IPS-18c (cell line): Measurements from ENCODE around the gene HK1.
A peak's percentile ranks its signal among the peaks of the same experiment; 100 is the strongest.
"Not testable (repeated sequence)": the region's sequence is repeated elsewhere in the genome, so short reads cannot be mapped to it uniquely, and the experiment has no call there.

Experiments used
- H3K4me3 ChIP-seq: 2 replicates; pipeline ENCODE4 v1.7.0; 2013; ENCODE audit warnings: low read depth, mild to moderate bottlenecking, low read length, moderate library complexity; ENCODE audit not compliant: insufficient read depth
- H3K9me3 ChIP-seq: one replicate; pipeline ENCODE4 v1.6.1; 2013; ENCODE audit warnings: mild to moderate bottlenecking, low read length, moderate library complexity; ENCODE audit not compliant: control insufficient read depth, insufficient read depth

HK1 gene

DNA sequence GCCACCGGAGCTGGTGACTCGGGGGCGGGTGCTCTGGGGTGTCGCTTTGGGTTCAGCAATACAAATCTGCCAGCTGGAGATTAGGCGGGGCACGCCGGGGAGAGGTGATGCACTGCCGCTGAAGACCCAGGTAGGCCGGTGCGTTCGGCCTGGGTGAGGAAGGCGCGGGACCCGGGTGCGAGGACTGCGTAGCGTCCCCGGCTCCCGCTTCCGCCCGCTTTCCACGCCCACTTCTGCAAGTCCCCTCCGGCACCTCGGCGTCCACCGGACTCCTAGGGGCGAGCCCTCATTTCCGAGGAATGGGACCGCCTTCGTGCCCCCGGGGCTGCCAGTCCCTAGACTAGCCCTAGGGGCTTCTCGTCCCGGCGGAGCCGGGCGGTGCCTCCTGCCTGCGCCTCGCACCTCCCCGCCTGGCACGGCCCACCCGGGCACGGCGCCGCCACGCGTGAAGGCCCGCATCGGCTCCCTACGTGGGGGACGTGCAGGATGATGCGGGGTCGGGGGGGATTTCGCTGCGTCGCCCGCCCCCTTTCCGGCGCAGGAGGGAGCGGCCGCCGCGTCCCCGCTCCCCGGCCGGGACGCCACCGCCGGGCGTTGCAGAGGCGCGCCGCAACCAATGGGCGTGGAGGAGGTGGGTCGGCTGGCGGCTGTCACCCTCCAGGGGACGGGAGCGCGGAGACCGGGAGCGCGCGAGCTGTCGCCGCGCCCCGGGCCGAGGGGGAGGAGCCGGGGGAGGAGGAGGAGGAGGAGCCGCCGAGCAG lies 40.0 kb downstream of the HK1 start:
- Histone ChIP-seq H3K9me3 (peaks cover 4% of the 10 kb centered on the region), H3K4me3 (peak overlapping the region; percentile 94)

DNA sequence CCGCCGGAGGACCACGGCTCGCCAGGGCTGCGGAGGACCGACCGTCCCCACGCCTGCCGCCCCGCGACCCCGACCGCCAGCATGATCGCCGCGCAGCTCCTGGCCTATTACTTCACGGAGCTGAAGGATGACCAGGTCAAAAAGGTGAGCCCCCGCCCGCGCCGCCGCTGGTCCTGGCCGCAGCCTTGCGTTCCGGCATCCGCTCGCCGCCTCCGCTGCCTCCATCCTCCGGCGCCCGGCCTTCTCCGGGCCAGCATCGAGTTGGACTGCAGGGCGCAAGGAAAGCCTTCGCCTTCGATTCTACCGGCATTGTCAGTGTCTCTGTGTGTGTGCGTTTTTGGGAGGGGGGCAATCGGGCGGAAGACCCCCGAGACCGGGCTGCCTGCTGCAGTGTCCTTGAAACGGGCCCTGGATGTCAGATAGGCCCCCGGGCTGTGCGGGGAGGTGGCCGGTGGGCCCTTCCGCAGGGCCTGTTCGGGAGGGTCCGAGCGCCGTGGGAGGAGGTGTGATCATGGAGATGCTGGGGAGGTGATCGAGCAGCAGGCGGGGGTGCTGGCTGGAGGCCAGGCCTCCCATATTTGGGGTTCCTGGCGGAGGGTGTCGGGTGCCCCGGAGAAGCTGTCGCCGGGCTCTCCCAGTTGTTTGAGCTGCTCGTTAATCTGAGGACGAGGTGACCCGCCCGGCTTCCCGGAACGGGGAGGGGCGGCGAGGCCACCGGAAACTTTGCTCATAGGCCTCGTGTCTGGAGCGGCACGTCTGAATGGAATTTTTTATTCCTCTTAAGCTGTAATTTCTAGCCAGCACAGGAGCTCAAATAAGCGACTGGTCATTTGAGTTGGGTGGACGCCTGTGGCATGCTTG lies 40.8 kb downstream of the HK1 start:
- H3K9me3 ChIP-seq, result peaks cover 4% of the 10 kb centered on the region

DNA sequence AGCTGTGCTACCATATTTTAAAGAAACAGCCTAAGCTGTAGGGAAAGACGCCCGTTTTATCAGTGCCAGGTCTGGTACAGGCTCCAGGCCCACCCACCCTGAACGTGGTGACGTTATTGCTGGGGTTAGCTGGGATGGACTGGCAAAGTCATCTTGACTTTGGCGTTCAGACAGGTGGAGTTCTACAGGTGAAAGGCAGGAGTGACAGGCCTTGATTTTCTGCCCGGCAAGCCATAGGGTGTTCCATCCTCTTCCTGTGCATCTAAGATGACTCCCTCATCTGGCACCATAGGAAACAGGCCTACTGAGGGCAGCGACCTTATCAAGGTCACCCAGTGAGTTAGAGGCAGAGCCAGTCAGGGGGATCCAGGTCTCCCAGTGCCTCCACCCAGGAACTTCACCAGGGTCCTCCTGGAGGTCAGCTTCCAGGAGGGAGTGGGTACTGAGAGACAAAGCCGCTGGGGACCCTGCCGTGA lies 41.6 kb downstream of the HK1 start:
- Histone ChIP-seq H3K9me3 (peaks cover 2% of the 10 kb centered on the region), H3K4me3 (peak overlapping the region; percentile 94)

More for the DNA sequence above, 40.8 kb downstream of the HK1 start:
- peak overlapping the region; percentile 94 for H3K4me3 ChIP-seq

DNA sequence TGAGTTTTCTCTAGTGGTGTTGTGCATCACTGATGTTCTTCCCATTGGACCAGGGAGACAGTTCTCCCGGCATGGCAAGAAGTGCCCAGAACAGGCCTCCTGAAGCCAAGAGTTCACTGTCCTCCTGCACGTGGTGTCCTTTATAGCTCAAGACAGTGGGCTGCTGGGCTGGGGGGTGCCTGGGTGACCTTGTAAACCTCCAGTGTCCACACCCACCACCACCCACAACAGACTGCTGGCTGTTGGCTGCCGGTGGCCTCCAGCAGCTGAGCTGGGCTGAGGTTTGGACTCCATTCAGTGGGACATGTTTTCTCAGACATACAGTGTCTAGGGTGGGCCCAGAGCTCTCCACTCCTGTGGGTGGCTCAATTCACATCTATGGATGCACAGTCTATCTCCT lies 42.2 kb downstream of the HK1 start:
- Histone ChIP-seq H3K9me3 (peaks cover 2% of the 10 kb centered on the region), H3K4me3 (peak overlapping the region; percentile 94; the same call in 1 of the 2 replicates)

DNA sequence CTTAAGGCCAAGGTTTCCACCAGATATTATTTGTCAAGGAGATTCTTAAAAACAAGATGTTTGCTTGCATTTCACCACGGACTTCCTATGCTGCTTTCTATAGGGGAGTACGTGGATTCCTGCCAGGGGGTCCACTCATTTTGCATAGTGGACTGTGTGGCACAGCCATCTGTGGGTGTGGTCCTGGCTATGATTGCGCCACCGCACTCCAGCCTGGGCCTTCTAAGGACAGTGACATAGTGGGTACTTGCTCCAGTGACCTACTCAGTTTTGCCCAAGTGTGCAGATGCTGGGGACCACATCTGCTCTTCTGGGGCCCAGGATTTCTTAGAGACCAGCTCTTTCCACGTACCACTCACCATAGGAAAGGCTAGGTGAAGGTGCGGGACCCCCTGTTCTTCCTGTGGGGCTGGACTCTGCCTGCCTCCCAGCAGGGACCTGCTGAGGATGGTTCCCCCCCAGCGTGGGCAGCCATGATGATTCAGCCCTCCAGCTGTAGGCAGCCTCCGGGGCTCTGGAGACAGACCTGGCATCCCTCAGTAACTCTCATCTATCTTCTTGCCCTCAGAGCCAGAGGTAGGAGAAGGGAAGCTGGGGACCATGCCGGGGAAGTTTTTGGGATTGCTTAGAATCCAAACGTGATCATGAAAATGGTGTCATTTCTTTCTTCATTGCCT lies 42.9 kb downstream of the HK1 start:
- H3K4me3 ChIP-seq, result 0 out of 2 replicates have a peak overlapping the region, but pooled peaks have one; percentile 9
- H3K9me3 ChIP-seq, result peaks cover 2% of the 10 kb centered on the region

DNA sequence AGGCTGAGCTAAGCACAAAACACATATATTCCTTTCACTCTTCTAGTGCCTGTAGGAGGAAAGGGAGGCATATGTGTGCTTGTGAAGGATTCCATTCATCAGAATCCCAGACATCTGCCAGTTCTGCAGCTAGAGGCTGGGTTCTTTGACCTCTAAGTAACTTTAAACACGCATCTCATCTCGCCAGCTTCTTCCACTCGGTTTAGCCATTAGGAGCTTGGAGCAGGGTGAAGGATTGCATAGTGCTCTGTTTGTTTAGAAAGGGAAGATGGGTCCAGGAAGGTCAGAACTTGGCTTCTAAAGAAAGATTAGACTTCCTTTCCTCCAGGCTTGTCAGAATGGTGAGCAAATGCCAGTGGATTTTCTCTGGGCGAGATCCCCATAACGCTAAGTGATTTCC lies 43.6 kb downstream of the HK1 start:
- no peak overlapping the region for H3K4me3 ChIP-seq
- peaks cover 2% of the 10 kb centered on the region for H3K9me3 ChIP-seq

DNA sequence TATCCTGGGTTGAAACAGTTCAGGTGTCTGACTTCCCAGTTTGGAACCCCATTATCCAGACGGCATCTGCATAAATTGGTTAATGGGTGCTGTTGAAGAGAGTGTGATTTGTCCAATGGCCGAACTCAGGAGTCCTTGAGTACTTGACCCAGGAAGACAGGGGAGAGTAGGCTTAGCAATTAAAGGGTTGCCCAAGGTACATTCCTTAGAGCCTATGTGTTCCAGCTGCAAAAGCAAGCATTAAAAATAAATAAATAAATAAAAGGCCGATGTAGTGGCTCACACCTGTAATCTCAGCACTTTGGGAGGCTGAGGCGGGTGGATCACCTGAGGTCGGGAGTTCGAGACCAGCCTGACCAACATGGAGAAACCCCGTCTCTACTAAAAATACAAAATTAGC lies 44.0 kb downstream of the HK1 start:
- H3K4me3 ChIP-seq, H3K9me3 ChIP-seq: not testable (repeated sequence)

DNA sequence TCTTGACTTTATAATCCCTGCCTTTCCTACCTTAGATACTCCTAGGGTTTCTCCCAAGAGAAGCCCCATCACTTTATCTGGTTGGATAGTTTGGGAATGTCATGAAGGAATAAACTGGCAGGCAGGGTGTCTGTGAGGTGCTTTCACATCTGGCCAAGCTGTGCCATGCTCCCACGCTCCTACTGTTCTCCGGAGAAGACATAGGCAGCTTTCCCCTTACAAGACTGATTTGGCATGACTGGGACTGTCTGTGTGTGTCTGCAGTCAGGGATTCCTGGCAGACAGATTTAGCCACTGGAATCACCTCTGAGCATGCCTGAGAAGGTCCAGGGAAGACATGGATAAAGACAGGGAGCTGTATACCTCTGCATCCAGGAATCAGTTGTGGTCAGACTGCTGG lies 45.3 kb downstream of the HK1 start:
- H3K9me3 ChIP-seq, result peaks cover 2% of the 10 kb centered on the region
- no peak overlapping the region for H3K4me3 ChIP-seq

DNA sequence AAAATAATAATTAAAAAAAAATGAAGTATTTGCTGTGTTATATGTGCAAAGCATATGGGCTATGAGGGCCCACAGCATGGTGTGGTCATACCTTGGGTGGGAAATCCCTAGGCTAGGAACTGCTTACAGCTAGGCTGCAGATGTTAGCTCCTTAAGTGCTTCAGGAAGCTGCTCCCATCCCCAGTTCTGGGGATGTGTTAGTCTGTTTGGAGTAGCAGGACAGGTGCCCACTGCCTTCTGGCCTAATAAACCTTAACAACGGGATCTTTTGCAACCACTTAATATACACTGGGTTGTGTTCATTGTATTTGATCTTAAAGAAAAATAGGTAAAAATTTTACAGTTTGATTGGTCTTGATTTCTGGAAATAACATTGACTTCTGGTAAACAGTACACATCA lies 46.3 kb downstream of the HK1 start:
- no peaks in the 10 kb centered on the region for H3K9me3 ChIP-seq

DNA sequence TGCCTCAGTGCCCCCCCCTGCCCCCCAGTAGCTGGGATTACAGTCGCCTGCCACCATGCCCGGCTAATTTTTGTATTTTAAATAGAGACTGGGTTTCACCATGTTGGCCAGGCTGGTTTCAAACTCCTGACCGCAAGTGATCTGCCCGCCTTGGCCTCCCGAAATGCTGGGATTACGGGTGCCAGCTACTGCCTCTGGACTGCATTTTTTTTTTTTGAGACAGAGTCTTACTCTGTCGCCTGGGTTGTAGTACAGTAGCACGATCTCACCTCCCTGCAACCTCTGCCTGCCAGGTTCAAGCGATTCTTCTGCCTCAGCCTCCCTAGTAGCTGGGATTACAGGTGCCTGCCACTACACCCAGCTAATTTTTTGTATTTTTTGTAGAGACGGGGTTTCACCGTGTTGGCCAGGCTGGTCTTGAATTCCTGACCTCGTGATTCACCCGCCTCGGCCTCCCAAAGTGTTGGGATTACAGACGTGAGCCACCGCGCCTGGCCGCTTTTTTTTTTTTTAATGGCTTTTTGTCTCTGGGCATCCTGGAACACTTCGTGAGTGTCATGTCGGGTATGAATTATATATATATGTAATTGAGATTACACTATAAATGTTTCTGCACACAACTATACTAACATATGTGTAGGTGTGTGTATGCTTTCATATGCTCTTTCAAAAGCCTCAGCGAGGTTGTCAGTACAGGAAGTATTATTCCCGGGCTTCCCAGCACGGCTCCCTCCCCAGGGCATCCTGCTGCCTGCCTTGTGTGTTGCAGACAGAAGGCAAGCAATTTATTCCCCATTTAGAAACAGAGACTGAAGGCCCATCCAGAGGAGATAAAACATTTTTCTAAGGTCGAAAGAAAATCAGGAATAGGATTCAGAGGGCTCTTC lies 47.6 kb downstream of the HK1 start:
- not testable (repeated sequence) for H3K9me3 ChIP-seq, H3K4me3 ChIP-seq

More for the DNA sequence above, 46.3 kb downstream of the HK1 start:
- H3K4me3 ChIP-seq, result no peak overlapping the region

DNA sequence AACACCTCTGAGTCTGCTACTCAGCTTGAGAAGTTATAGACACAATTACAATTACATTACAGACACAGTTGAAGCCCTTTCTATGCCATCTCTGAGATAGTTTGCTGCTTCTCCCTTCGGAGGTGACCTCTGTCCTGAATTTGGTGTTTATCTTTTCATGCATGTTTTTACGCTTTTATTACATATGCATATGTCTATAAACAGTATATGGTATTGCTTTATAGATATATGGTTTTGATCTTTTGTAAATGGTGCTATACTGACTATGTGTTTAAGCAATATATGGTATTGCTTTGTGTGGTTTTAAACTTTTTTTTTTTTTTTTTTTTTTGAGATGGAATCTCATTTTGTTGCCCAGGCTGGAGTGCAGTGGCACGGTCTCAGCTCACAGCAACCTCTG lies 48.4 kb downstream of the HK1 start:
- H3K4me3 ChIP-seq, result no peak overlapping the region
- H3K9me3 ChIP-seq, result no peaks in the 10 kb centered on the region

DNA sequence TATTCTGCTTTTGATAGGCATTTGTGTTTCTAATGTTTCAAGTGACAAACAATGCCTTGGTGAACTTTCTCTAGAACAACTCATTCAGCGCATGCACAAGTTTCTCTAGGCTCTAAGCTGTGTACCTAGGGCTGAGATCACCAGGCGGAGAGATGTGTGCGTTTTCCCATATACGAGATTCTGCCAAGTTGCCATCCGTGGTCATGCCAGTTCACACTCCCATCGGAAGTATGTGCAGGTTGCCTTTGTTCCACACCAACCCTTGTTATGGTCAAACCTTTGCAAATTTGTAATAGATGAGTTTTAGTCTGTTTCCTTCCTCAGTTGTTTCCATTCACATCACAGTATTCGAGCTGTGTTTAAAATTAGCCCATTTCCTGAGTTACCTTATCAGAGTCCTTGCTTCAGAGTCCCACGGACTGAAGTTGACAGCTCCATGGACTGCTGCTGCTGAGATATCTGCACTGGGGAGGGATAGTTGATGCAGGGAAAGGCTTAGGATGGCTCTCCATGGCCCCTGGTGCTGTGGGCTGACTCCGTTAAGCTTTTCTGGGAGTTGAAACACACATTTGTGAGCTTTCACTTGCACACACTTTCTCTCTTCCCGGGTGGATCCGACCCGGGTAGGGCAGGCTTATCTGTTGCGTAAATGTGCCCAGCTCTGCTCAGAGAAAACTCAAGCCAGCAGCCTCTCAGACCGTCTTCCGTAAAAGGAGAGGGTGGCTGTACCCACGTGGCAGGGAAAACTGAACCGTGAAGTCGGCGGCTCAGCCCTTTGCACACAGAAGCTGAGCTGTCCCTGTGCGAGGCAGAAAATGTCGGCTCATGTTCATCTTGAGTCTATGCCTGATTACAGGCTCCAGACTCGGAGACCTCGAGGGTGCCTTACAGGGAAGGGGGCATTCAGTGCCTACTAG lies 49.4 kb downstream of the HK1 start:
- no peak overlapping the region for H3K4me3 ChIP-seq
- no peaks in the 10 kb centered on the region for H3K9me3 ChIP-seq

DNA sequence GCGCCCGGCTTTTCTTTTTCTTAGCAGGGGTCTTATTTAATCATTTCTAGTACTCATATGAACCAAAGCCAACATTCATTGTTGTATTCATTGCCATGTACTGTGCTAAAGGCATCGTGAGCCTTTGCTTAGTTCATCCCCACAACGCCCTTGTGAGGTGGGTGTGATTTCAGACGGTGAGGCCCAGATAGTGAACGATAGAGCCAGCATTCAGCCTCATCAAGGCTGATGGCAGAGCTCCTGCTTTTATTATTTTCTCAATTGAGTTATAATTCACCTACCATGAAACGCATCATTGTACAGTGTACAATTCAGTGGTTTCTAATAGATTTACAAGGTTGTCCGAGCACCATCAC lies 50.1 kb downstream of the HK1 start:
- no peak overlapping the region for H3K4me3 ChIP-seq

DNA sequence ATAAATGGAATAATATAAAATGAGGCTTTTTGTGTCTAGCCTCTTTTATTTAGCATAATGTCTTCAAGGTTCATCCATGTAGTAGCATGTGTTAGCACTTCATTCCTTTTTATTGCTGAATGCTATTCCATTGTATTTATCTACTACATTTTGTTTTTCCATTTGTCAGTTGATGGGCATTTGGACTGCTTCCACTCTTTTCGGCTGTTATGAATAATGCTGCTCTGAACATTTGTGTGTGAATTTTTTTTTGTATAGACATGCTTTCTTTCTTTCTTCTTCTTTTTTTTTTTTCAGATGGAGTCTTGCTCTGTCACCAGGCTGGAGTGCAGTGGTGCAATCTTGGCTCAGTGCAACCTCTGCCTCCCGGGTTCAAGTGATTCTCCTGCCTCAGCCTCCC lies 50.6 kb downstream of the HK1 start:
- H3K9me3 ChIP-seq, H3K4me3 ChIP-seq: not testable (repeated sequence)

More for the DNA sequence above, 50.1 kb downstream of the HK1 start:
- no peaks in the 10 kb centered on the region for H3K9me3 ChIP-seq

DNA sequence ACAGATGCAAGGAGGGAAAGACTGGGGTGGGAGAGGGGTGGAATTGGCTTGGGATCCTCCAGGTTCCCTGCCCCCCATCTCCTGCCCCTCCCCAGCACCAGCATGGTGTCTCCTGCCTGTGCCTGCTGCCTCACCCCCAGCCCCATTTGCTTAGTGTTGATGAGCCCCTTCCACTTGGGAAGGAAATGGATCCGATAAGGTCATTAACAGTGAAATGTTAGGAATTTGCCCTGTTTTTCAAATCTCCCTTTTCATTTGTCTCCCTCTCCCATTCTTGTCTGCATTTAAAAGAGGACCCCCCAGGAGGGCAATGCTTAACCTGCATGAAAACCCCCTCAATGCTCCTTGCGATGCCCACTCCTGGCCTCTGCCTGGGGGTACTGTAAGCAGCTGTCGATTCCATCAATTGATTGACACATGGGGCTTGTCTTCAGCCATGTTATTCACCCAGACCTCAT lies 51.5 kb downstream of the HK1 start:
- H3K4me3 ChIP-seq, result no peak overlapping the region
- H3K9me3 ChIP-seq, result no peaks in the 10 kb centered on the region

DNA sequence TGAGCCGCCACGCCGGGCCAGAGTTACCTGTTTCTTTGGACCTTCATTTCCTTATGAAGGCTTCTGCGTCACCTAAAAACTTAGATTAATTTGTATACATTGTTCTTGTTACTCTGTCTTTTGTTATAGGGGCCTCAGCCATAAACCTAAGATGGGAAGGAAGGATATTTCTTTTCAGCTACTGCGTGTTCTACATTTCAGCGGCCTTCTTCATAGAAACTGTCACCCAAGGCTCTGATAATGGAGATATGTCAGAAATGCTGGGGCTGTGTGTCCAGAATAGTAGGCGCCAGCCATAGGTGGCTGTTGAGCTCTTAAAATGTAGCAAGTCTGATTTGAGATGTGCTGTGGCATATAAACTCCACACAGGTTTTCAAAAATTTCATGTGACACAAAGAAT lies 52.9 kb downstream of the HK1 start:
- Histone ChIP-seq H3K9me3 (no peaks in the 10 kb centered on the region), H3K4me3 (no peak overlapping the region)
